ENCODE results near the gene MDFI.

DNA sequence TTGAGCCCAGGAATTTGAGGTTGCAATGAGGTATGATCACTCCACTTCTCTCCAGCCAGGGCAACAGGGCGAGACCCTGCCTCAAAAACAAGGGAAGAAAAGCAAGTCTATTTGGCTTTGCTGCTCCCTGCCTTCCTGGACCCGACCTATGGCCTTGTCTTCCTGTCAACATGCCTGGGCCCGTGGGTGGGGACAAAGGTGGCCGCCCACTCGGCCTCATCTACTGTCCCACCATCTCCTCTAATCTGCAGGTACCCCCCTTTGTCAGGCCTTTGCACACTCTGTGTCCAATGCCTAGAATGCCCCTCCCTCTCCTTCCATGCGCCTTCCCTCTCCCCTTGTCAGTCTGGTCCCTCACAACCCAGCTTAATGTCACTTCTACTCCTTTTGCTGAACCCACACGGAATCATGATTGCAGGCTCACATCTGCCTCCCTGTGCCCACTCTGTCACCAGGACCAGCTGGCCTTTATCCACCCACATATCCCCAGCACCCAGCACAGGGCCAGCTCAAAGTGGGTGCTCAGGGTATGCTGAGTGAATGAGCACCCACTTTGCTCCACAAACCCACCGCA is 40.3 kb downstream of the MDFI start:
- TF ChIP-seq HMG20B (CRISPR knock-in tag; IDR thresholded peaks at IDR 0.05): no peak
- no peak for TF ChIP-seq CBFB (CRISPR knock-in tag; IDR thresholded peaks at IDR 0.05)
- TF ChIP-seq, protein P1, sequence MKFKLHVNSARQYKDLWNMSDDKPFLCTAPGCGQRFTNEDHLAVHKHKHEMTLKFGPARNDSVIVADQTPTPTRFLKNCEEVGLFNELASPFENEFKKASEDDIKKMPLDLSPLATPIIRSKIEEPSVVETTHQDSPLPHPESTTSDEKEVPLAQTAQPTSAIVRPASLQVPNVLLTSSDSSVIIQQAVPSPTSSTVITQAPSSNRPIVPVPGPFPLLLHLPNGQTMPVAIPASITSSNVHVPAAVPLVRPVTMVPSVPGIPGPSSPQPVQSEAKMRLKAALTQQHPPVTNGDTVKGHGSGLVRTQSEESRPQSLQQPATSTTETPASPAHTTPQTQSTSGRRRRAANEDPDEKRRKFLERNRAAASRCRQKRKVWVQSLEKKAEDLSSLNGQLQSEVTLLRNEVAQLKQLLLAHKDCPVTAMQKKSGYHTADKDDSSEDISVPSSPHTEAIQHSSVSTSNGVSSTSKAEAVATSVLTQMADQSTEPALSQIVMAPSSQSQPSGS (CRISPR knock-in tag; IDR thresholded peaks at IDR 0.05): no peak
- TF ChIP-seq, protein P2, sequence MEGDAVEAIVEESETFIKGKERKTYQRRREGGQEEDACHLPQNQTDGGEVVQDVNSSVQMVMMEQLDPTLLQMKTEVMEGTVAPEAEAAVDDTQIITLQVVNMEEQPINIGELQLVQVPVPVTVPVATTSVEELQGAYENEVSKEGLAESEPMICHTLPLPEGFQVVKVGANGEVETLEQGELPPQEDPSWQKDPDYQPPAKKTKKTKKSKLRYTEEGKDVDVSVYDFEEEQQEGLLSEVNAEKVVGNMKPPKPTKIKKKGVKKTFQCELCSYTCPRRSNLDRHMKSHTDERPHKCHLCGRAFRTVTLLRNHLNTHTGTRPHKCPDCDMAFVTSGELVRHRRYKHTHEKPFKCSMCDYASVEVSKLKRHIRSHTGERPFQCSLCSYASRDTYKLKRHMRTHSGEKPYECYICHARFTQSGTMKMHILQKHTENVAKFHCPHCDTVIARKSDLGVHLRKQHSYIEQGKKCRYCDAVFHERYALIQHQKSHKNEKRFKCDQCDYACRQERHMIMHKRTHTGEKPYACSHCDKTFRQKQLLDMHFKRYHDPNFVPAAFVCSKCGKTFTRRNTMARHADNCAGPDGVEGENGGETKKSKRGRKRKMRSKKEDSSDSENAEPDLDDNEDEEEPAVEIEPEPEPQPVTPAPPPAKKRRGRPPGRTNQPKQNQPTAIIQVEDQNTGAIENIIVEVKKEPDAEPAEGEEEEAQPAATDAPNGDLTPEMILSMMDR (IDR thresholded peaks at IDR 0.05 in 2 of 3, conservative IDR thresholded peaks at IDR 0.05 in 1 of 3; ENCODE audit: insufficient read depth in 2 of 3, low read depth in 1 of 3, low read length in 3 of 3): no peak
- no peak for TF ChIP-seq ZBTB7A (IDR thresholded peaks at IDR 0.05; ENCODE audit: borderline replicate concordance, control insufficient read depth, low read depth, low read length)
- no peak for TF ChIP-seq SRSF3 (IDR thresholded peaks at IDR 0.05; ENCODE audit: insufficient read depth, low read length)
- TF ChIP-seq TEAD4 (IDR thresholded peaks at IDR 0.05; ENCODE audit: low read length): no peak
- no peak for TF ChIP-seq TEAD4 (CRISPR knock-in tag; IDR thresholded peaks at IDR 0.05; ENCODE audit: borderline replicate concordance)
- TF ChIP-seq ZNF146 (CRISPR knock-in tag; IDR thresholded peaks at IDR 0.05; ENCODE audit: unreplicated experiment): no peak
- no peak for TF ChIP-seq ZNF217 (CRISPR knock-in tag; IDR thresholded peaks at IDR 0.05)
- TF ChIP-seq RAD21 (CRISPR knock-in tag; conservative IDR thresholded peaks at IDR 0.05 in 1 of 2, IDR thresholded peaks at IDR 0.05 in 1 of 2): no peak
